Activated CD8-positive, alpha-beta memory T cell treated with anti-CD3 and anti-CD28 coated beads, Interleukin-2, amount 50 U/mL, for 48 hours (primary cell): Measurements from ENCODE around the gene SPARC.
"Not testable (repeated sequence)": the region's sequence is repeated elsewhere in the genome, so short reads cannot be mapped to it uniquely, and the experiment has no call there.

ENCODE experiments used
- DNase-seq: peaks from one replicate; pipeline ENCODE4 v3.0.0-alpha.2; 2020

The SPARC gene

DNA sequence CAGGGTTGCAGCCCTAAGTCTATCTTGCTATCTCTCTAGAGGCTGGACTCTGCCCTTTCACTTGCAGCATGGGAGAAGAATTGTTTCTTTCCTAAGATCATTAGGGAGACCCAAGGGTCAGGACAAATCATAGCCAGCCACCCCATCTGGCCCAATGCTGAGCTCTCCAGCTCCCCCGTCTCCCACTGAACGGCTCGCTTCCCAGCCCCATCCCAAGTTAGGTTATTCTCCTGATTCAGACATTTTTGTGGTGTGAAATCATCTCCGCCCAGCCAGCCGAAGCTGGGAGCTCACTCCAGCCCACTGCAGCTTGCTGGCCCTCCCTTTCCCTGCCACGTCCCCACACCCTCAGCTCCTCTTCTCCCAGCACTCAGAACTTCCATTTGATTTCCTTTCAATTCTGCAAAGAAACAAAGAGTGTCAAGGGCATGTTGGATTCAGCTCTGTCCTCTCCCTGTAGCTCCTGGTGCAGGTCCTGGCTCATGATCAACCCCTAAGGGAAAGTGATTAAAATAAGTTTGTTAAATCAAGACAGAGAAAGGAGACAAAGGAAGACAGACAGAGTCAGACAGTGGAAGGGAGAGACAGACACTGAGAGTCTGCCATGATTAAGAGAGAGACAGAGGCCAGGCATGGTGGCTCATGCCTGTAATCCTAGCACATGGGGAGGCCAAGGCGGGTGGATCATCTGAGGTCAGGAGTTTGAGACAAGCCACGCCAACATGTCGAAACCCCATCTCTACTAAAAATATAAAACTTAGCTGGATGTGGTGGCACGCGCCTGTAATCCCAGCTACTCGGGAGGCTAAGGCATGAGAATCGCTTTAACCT is 12.6 kb upstream of the SPARC start:
- DNase-seq: no peak

DNA sequence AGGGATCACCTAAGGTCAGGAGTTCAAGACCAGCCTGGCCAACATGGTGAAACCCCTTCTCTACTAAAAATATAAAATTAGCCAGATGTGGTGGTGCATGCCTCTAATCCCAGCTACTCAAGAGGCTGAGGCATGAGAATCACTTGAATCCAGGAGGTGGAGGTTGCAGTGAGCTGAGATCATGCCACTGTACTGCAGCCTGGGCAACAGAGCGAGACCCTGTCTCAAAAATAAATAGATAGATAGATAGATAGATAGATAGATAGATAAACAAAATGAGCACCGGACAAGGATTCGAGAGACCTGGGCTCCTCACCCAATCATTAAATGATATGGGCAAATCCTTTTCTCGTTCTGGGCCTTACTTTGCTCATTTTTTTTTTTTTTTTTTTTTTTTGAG is 11.4 kb upstream of the SPARC start:
- DNase-seq: not testable (repeated sequence)

DNA sequence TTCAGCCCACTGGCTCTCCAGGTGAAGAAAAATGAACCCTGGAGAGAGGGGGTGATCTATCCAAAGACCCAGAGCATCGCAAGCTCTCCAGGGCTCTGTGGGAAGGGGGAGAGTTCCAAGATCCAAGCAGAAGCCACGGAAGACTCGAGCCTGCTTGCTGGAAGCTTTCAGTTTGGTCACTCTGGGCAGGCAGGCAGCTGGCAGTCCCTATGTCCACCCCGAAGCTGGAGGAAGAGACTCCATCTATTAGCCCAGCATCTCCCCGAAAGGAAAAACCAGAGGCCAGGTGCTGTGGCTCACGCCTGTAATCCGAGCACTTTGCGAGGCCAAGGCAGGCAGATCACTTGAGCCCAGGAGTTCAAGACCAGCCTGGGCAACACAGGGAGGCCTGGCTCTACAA is 10.7 kb upstream of the SPARC start:
- no peak for DNase-seq

- no peak for DNase-seq
Measured at GRCh38 chr5:151696470-151697061, 9.9 kb upstream of the SPARC start.

DNA sequence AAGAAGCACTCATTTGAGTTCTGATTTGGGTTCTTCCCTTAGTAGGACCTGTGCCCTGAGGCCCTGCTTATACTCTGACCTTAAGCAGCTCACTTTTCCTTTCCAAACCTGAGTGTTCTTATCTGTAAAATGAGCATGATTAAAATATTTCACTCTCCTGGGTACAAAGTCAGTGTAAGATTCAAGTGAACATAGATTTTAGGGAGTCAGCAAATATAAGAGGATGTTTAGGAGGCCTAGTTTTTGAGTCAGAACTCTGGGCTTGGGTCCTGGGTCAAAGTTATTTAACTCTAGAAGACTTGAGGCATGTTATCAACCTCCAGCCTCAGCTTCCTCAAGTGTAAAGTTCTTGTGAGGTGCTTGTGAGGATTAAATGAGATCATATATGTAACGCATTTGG is 8.7 kb upstream of the SPARC start:
- no peak for DNase-seq

DNA sequence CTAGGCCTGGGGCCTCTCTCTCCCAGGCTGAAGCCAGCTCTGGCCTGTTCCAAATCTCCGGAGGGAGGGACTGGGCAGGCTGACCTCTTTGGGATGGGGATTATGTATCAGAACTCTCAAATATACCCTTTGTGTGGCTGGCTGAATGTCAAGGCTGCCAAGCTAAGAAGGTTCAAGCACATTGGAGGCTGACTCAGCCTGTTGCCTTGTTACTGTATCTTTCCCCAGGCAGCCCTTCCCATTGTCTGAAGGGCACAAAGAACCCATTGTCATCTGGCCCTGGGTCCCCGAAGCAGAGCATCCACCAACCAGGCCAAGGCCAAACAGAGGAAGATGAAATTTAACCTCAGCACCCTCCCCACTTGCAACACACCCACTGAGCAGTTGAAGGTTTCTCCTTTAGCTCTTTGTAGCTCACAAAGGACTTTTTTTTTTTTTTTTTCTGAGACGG is 7.3 kb upstream of the SPARC start:
- no peak for DNase-seq

- DNase-seq: no peak
Measured at GRCh38 chr5:151692312-151692711, 5.6 kb upstream of the SPARC start.

DNA sequence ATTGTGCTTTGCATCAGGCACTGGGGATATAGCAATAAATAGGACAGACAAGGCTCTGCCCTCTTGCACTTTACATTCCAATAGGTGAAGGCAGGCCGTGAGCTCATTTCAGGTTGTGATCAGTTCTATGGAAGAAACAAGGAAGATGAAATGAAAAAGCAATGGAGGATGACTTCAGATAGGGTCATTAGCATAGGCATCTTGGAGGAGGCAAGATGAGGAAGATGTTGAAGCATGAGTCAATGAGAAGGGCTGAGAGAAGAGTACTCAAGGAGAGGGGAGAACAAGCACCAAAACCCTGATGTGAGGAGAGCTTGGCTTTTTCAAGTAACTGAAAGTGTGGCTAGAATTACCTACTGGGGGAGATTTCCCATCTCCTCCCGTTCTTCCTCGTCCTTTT is 5.0 kb upstream of the SPARC start:
- no peak for DNase-seq

GRCh38 chr5:151689591-151689990 is 2.9 kb upstream of the SPARC start:
- not testable (repeated sequence) for DNase-seq

GRCh38 chr5:151688436-151688835 is 1.7 kb upstream of the SPARC start:
- no peak for DNase-seq

DNA sequence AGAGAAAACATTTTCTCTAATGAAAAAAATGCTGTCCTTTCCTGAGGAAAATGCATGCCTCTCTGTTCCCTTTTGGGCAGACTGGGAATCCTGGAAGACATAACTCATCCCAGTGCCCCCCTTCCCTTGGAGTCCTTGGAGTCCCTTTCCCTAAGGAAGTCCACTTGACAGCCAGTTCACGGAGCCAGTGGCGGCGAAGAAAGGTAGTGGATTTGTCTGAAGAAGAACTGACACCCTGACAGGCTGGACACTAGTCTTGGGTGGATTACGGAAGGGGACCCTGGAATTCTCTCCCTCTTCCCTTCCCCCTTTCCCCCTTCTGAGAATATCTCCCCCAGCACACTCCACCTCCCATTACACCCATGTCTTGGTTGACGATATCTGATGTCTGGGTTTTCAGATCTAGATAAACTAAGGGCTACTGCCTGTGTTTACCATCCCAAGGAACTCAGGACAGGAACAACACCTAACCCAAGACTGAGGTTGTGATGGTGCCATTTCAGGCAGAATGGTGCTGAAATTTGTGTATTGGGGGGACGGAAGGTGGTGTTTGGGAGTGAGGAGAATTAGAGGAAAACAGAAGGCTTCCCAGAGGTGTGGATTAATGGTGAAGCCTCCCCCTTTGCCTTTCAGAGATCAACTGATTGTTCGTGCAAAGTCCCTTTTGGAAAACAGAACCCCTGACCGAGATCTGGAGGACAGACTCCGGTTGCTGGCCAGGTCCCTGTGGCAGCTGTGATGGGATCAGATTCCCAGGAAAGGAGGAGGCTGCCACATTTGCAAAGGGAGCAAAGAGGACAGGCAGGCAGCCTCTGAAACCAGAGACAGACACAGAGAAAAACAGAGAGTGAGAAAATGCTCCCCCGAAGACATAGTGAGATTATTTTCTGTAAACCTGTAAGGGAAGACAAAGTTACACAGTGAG is 704 bp downstream of the SPARC start:
- no peak for DNase-seq

- DNase-seq: no peak
Measured at GRCh38 chr5:151684690-151685361, 1.9 kb downstream of the SPARC start.

GRCh38 chr5:151683986-151684588 is 2.6 kb downstream of the SPARC start:
- DNase-seq: no peak

GRCh38 chr5:151683444-151683843 is 3.3 kb downstream of the SPARC start:
- DNase-seq: no peak

- DNase-seq: no peak
Measured at GRCh38 chr5:151682751-151683331, 3.9 kb downstream of the SPARC start.

DNA sequence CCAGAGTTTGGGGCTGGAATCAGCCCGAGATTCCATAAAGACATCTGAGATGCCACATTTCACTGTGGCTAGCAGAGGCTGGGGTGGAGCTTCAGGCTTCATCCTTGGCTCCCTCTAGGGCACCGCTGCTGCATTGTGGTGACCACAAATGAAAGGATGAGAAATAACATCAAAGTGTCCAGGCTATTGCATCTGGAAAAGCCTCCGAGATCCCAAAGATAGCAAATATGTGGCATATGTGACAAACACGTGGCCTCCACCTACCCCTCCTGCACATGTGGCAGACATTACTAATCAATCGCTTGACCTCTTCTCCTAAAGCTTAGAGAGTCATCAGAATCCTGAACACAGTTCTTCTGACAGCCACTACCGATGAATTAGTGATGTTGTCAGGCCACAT is 4.5 kb downstream of the SPARC start:
- DNase-seq: no peak

DNA sequence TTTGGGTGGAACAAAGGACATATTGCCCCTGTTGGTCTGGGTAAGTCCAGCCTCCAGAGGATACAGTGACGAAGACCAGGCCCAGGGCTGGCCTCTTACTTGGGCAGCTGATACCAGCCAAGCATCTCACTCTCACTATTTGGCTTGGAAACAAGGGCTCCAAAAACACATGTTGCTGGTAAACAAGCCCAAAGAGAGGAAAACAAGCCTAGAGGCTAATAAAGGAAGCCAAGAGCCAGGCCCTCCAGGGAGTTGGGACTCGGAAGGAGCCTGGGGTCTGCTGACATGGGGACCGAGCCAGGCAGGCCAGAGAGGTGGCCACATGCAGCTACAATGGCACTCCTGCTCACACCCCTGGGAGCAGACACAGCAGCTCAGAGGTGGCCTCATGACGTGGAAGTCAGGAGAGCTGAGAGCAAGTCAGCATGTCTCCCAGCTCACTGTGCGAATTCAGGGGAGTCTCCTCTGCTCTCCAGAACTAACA is 5.7 kb downstream of the SPARC start:
- no peak for DNase-seq

GRCh38 chr5:151680156-151680505 is 6.6 kb downstream of the SPARC start:
- not testable (repeated sequence) for DNase-seq

- no peak for DNase-seq
Measured at GRCh38 chr5:151679421-151680155, 7.1 kb downstream of the SPARC start.

DNA sequence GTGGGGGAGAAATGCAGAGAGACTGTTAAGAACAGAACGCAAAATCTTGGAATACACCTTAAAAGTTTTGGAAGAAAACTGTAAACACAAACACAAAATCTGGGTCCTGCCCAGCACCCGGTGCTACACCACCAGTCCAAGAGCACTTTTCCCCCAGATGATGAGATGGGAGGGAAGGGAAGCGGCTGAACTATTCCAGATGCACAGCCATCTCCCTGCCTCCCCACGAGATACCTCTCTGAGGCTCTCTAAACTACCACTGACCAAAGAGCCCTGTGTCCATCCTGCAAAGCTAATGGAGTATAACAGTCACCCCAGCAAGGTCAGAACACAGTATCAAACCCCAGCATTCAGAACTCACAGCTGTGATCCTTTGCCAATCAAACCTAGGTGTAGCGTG is 8.0 kb downstream of the SPARC start:
- no peak for DNase-seq
